Trophoblast cell (in vitro differentiated cells and primary cell): ENCODE results near the gene WFS1.

Source experiments
- DNase-seq, 2 donors: peaks; one replicate each; pipeline ENCODE4 v3.0.0-alpha.2; 2016
- H2AFZ ChIP-seq: 2 replicates; pipeline ENCODE4 v1.6.1; 2013; ENCODE audit warnings: low read length, moderate library complexity, mild to moderate bottlenecking; ENCODE audit not compliant: insufficient read depth, poor library complexity
- H2AK5ac ChIP-seq: 2 replicates; pipeline ENCODE4 v1.6.1; 2013; ENCODE audit warnings: mild to moderate bottlenecking, low read length
- H2BK120ac ChIP-seq: 2 replicates; pipeline ENCODE4 v1.6.1; 2013; ENCODE audit warnings: low read length, mild to moderate bottlenecking, moderate library complexity; ENCODE audit not compliant: insufficient read depth, poor library complexity
- H2BK12ac ChIP-seq: 2 replicates; pipeline ENCODE4 v1.6.1; 2013; ENCODE audit warnings: mild to moderate bottlenecking, low read length, moderate library complexity
- H2BK5ac ChIP-seq: 2 replicates; pipeline ENCODE4 v1.6.1; 2013; ENCODE audit warnings: low read length, low read depth, moderate library complexity, mild to moderate bottlenecking; ENCODE audit not compliant: poor library complexity
- H3K14ac ChIP-seq: 2 replicates; pipeline ENCODE4 v1.6.1; 2013; ENCODE audit warnings: mild to moderate bottlenecking, low read length
- H3K18ac ChIP-seq: 2 replicates; pipeline ENCODE4 v1.6.1; 2013; ENCODE audit warnings: mild to moderate bottlenecking, low read length
- H3K23ac ChIP-seq: 2 replicates; pipeline ENCODE4 v1.6.1; 2013; ENCODE audit warnings: low read length
- H3K27ac ChIP-seq: 2 replicates; pipeline ENCODE4 v1.5.1; 2013; ENCODE audit warnings: low read depth, mild to moderate bottlenecking, inconsistent platforms, low read length, moderate library complexity
- H3K27me3 ChIP-seq: 2 replicates; pipeline ENCODE4 v1.6.1; 2013; ENCODE audit warnings: inconsistent platforms, mild to moderate bottlenecking, low read length, moderate library complexity; ENCODE audit not compliant: insufficient read depth
- H3K36me3 ChIP-seq, 2 experiments: 1 replicate in 1 of 2; 2 replicates in 1 of 2; pipeline ENCODE4 v1.6.1; 2013; ENCODE audit warnings: low read length in 2 of 2, mild to moderate bottlenecking in 2 of 2, moderate library complexity in 1 of 2; ENCODE audit not compliant: insufficient read depth in 2 of 2, control insufficient read depth in 1 of 2
- H3K4ac ChIP-seq: 2 replicates; pipeline ENCODE4 v1.6.1; 2013; ENCODE audit warnings: low read depth, mild to moderate bottlenecking, low read length, moderate library complexity
- H3K4me1 ChIP-seq, 2 experiments: 1 replicate in 1 of 2; 2 replicates in 1 of 2; pipeline ENCODE4 v1.6.1; 2013; ENCODE audit warnings: low read length in 2 of 2, mild to moderate bottlenecking in 2 of 2, moderate library complexity in 1 of 2; ENCODE audit not compliant: insufficient read depth in 2 of 2, control insufficient read depth in 1 of 2
- H3K4me2 ChIP-seq: 2 replicates; pipeline ENCODE4 v1.6.1; 2013; ENCODE audit warnings: inconsistent platforms, mild to moderate bottlenecking, low read length, moderate library complexity
- H3K4me3 ChIP-seq: 2 replicates; pipeline ENCODE4 v1.5.1; 2013; ENCODE audit warnings: mild to moderate bottlenecking, low read depth, low read length, inconsistent platforms
- H3K79me1 ChIP-seq: one replicate; pipeline ENCODE4 v1.6.1; 2013; ENCODE audit warnings: low read length
- H3K79me2 ChIP-seq: 2 replicates; pipeline ENCODE4 v1.6.1; 2013; ENCODE audit warnings: low read length, mild to moderate bottlenecking; ENCODE audit not compliant: control insufficient read depth, insufficient read depth, poor library complexity
- H3K9ac ChIP-seq: 2 replicates; pipeline ENCODE4 v1.6.1; 2013; ENCODE audit warnings: mild to moderate bottlenecking, low read length
- H3K9me3 ChIP-seq: 2 replicates; pipeline ENCODE4 v1.6.1; 2013; ENCODE audit warnings: low read depth, mild to moderate bottlenecking, control low read depth, inconsistent platforms, low read length; ENCODE audit not compliant: insufficient read depth
- H4K12ac ChIP-seq: 2 replicates; pipeline ENCODE4 v1.6.1; 2013; ENCODE audit warnings: low read depth, mild to moderate bottlenecking, low read length, moderate library complexity
- H4K8ac ChIP-seq: 2 replicates; pipeline ENCODE4 v1.6.1; 2013; ENCODE audit warnings: low read depth, mild to moderate bottlenecking, low read length, moderate library complexity
- H4K91ac ChIP-seq: one replicate; pipeline ENCODE4 v1.6.1; 2013; ENCODE audit warnings: low read depth, mild to moderate bottlenecking, low read length, moderate library complexity
- WGBS: extraction: QIAGEN DNeasy Blood & Tissue Kit; methylation state at CpG from one replicate; pipeline ENCODE4 v1.1.7; 2013; ENCODE audit warnings: missing lambda C conversion rate; ENCODE audit not compliant: insufficient read length, insufficient coverage; ENCODE audit errors: extremely low coverage; 5-methylcytosine and 5-hydroxymethylcytosine counted together

WFS1 gene

DNA sequence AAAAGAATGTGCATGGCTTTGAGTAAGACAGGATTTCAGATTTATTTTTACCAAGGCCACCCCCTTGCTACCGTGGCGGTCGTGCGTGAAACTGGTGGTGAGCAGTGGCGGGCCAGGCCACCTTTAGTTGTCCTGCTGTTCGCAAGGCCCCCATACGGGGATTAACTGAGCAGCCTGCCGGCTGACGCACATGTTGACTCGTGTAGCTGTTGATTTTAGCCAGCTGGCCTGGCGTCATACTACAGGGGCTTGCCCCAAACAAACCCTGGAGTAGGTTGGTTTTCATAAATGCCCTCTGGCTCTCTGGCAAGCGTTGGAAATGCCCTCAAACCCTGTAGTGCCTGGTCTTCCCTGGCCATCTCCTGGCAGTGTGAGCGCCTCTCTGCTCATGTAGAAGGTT lies 28.4 kb downstream of the WFS1 start:
- H3K14ac ChIP-seq: no peak overlapping the region
- no peak overlapping the region for H3K4me3 ChIP-seq
- H2BK5ac ChIP-seq: no peak overlapping the region
- WGBS: no CpG with 5 or more reads among the region's 13 CpGs
- H2BK12ac ChIP-seq: no peak overlapping the region
- H3K9ac ChIP-seq: no peak overlapping the region
- no peaks in the 10 kb centered on the region for H3K79me1 ChIP-seq
- no peak overlapping the region for H2BK120ac ChIP-seq
- H2AFZ ChIP-seq: no peak overlapping the region
- no peaks in the 10 kb centered on the region for H3K79me2 ChIP-seq
- no peak overlapping the region for H4K12ac ChIP-seq
- H3K4me1 ChIP-seq: no peaks in the 10 kb centered on the region
- peaks cover 81% of the 10 kb centered on the region in 2 experiments for H3K36me3 ChIP-seq
- H2AK5ac ChIP-seq: no peak overlapping the region
- H3K27me3 ChIP-seq: no peaks in the 10 kb centered on the region
- H3K9me3 ChIP-seq: peaks cover 7% of the 10 kb centered on the region
- H3K27ac ChIP-seq: no peak overlapping the region
- H4K91ac ChIP-seq: no peak overlapping the region
- no peak overlapping the region for H4K8ac ChIP-seq
- no peak overlapping the region for H3K23ac ChIP-seq
- H3K4me2 ChIP-seq: no peak overlapping the region
- no peak overlapping the region for H3K4ac ChIP-seq
- no peak for DNase-seq
- H3K18ac ChIP-seq: no peak overlapping the region

DNA sequence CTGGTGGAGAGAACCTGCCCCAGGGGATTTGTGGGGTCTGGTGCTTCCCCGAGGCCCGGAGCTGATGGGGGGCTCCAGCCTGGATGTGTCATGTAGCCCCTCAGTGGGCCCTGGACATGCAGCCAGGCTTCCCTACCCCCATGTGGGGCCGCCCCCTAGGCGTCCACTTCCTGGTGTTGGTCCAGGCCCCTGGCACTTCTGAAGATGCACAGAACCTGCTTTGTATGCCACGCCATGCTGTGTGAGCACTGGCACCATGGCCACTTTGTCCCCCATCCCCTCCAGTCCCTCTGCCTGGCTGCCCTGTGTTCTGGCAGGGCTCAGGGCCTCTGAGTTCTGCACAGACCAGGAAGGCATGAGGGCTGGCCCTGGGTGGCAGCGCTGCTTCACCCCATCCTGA lies 29.2 kb downstream of the WFS1 start:
- Histone ChIP-seq H3K4me1 (no peaks in the 10 kb centered on the region), H4K12ac (no peak overlapping the region), H3K27ac (no peak overlapping the region), H3K9me3 (peaks cover 7% of the 10 kb centered on the region), H3K79me2 (no peaks in the 10 kb centered on the region), H3K14ac (no peak overlapping the region), H4K8ac (no peak overlapping the region), H2BK12ac (no peak overlapping the region), H3K79me1 (no peaks in the 10 kb centered on the region), H4K91ac (no peak overlapping the region), H3K18ac (no peak overlapping the region), H3K36me3 (peaks cover 80 to 81% of the 10 kb centered on the region in 2 experiments), H2BK120ac (no peak overlapping the region), H3K4ac (no peak overlapping the region), H2AK5ac (no peak overlapping the region), H3K27me3 (no peaks in the 10 kb centered on the region), H2AFZ (no peak overlapping the region), H3K4me2 (no peak overlapping the region), H3K4me3 (no peak overlapping the region), H3K9ac (no peak overlapping the region), H2BK5ac (no peak overlapping the region), H3K23ac (no peak overlapping the region)
- no CpG with 5 or more reads among the region's 6 CpGs for WGBS
- no peak for DNase-seq

DNA sequence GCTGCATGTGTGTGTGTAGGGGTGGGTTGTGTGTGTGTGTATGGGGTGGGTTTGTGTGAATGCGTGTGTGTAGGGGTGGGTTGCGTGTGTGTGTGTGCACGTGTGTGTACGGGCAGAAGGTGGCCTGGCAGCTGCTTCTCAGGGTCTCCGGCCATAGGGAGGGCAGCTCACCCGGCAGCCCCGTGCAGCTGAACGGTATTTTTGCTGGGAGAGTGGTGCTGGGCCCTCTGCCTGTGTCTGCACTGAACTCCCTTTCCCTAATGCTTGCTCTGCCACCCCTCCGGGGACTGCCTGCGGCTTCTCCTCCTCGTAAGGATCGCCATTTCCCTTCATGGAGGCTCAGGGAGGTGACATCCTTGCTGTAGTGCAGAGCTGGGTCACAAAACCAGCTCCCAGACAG lies 30.2 kb downstream of the WFS1 start:
- Histone ChIP-seq H3K14ac (no peak overlapping the region), H3K4me1 (no peaks in the 10 kb centered on the region), H3K18ac (no peak overlapping the region), H3K4me2 (no peak overlapping the region), H2AK5ac (no peak overlapping the region), H3K36me3 (peaks cover 78 to 79% of the 10 kb centered on the region in 2 experiments), H3K79me1 (no peaks in the 10 kb centered on the region), H2BK12ac (no peak overlapping the region), H3K9me3 (peaks cover 4% of the 10 kb centered on the region), H4K8ac (no peak overlapping the region), H3K4ac (no peak overlapping the region), H3K27ac (no peak overlapping the region), H3K79me2 (no peaks in the 10 kb centered on the region), H3K9ac (no peak overlapping the region), H3K23ac (no peak overlapping the region), H2BK5ac (no peak overlapping the region), H2BK120ac (no peak overlapping the region), H3K4me3 (no peak overlapping the region), H4K12ac (no peak overlapping the region), H4K91ac (no peak overlapping the region), H2AFZ (no peak overlapping the region), H3K27me3 (no peaks in the 10 kb centered on the region)
- 100% methylated on average over 2 of the region's 12 CpGs for WGBS
- DNase-seq: no peak

DNA sequence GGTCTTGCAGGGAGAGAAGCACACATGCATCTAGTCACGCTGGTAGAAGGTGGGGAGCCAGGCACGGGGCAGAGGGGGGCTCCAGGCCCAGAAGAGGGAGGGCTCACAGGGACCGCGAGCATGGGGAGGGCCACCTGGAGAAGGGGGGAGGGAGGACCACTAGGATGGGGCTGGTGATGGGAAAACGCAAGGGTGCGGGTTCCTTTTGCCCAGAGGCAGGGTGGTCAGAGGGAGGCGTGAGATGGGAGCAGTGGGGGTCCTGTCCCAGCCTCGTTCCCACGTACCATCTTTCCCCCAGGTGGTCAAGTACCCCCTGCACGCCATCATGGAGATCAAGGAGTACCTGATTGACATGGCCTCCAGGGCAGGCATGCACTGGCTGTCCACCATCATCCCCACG lies 30.7 kb downstream of the WFS1 start:
- Histone ChIP-seq H3K4me2 (no peak overlapping the region), H3K36me3 (peaks cover 73 to 74% of the 10 kb centered on the region in 2 experiments), H3K14ac (no peak overlapping the region), H2AFZ (no peak overlapping the region), H3K79me2 (no peaks in the 10 kb centered on the region), H2BK120ac (no peak overlapping the region), H2BK5ac (no peak overlapping the region), H3K9ac (no peak overlapping the region), H4K12ac (no peak overlapping the region), H3K27ac (no peak overlapping the region), H2BK12ac (no peak overlapping the region), H3K23ac (no peak overlapping the region), H3K4ac (no peak overlapping the region), H2AK5ac (no peak overlapping the region), H3K27me3 (no peaks in the 10 kb centered on the region), H4K8ac (no peak overlapping the region), H3K18ac (no peak overlapping the region), H3K4me3 (no peak overlapping the region), H3K79me1 (no peaks in the 10 kb centered on the region), H3K4me1 (no peaks in the 10 kb centered on the region), H4K91ac (no peak overlapping the region), H3K9me3 (peaks cover 4% of the 10 kb centered on the region)
- no peak for DNase-seq
- WGBS: no CpG with 5 or more reads among the region's 11 CpGs
